Anterior cingulate cortex (tissue), 58 donors: ENCODE results near the gene RABAC1.
"Not testable (repeated sequence)": the region's sequence is repeated elsewhere in the genome, so short reads cannot be mapped to it uniquely, and the experiment has no call there.

Experiments
- DNase-seq, 58 donors: peaks; one replicate each; lab custom pipeline; 2025; lab: John Stamatoyannopoulos, UW

The RABAC1 gene

DNA sequence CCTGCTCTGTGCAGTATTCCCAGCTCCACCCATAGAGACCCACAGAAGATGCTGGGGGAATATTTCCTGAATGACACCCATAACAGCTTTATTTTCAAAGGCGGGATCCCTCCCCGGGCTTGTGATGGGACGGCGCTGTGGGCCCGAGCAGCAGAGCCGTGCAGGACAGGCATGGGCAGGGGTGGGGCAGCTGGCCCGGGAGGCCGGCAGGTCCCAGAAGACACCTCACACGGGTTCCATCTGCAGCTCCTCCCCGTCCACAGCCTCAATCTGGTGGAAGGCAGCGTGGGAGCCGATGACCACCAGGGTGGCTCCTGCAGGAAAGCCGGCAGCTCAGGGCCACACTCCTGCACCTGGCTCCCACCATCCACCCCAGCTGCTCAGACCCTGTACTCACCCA, 2.5 kb downstream of the RABAC1 start:
- no peak for DNase-seq

DNA sequence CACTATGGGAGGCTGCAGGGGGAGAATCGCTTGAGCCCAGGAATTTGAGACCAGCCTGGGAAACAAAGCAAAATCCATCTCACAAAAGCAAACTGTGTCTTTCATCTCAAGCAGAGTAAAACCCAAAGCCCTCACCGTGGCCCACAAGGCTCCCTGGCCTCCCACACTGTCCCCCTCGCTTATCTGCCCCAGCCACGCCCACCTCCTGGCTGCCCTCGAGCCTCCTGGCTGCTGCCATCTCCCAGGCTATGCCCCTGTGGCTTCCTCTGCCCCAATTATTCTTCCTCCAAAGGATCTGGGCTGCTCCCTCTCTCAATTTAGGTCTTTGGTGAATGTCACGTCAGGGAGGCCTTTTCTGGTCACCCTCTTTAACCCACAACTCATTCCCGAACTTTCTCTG, 3.6 kb downstream of the RABAC1 start:
- DNase-seq: no peak

DNA sequence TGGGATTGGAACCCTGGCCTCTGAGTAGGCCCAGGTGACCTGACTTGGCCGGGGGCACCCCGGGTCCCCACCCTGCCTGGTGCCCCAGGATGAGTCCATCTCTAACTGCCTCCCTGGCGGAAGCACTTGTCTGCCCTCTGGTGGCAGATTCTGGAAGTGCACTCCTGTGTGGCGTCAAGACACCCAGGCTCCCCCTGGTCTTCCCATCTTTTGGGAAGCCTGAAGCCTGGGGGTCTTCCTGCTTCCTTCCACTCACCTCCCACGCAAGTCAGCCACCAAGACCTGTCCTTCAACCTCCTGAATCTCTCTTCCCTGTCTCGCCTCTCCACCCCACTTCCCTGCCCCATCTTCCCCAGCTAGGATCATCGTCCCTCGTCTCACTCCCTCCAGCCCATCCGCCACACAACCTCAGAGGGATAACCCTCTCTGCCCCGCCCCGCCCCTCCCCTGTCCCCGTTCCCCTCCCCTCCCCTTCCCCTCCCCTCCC, 7.4 kb downstream of the RABAC1 start:
- DNase-seq: peak in 53 of 58 donors; percentile 1 to 85 (median 50)

DNA sequence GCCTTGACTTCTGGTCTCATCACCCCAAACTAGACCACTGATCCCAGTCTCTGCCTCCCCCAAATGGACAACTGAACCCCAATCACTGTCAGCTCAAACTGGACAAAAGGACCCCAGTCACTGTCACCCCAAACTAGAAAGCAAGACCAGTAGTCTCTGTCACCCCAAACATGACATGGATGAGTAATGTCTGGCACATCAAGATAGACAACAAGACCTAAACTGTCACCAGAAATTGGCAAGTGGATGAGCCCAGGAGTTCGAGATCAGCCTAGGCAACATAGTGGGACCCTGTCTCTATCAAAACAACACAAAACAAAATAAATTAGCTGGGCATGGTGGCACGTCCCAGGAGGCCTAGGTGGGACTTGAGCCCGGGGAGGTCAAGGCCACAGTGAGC, 12.0 kb downstream of the RABAC1 start:
- DNase-seq: no peak

DNA sequence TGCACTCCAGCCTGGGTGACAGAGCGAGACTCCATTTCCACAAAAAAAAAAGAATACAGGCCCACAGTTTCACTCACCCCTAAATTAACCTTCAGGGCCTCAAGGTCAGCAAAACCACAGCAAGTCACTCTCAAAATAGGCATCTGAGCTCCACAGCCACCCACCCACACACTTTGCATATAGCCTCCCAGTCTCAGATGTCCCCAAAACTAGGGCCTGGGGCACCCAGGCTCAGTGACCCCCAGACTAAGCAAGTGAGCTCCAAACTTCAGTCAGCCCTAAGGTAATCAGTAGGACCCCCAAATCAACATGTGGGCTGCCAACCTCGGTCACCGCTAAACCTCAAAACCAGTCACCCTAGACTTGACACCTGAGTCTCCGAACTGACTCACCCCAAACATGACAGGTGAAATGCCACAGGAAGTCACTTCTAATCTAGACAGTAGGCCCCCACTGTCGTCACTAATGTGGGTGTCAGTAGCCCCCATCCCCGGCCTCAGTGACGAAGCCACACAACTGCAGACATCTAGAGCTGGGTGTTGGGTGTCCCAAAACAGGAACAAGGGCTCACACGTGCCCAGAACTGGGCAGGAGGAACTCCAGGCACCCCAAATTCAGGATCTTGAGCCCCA, 13.9 kb downstream of the RABAC1 start:
- peak in 1 of 58 donors; percentile 11 for DNase-seq

DNA sequence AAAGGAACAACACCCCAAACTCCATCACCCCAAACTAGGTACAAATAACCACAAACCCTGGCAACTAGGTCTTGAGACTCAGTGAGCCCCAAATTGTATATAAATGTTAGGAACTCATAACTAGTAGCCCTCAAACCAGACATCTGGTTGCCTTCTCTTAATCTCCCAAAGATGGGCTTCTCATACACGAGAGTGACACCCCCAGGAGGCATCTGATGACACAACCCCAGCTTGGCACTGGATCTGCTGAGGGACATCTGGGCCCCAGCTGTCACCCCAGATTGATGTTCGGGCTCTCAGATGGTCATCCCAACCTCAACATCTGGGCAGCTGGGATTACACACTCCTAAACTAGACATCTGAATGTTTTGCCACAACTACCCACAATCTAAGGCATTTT, 14.8 kb downstream of the RABAC1 start:
- no peak for DNase-seq

DNA sequence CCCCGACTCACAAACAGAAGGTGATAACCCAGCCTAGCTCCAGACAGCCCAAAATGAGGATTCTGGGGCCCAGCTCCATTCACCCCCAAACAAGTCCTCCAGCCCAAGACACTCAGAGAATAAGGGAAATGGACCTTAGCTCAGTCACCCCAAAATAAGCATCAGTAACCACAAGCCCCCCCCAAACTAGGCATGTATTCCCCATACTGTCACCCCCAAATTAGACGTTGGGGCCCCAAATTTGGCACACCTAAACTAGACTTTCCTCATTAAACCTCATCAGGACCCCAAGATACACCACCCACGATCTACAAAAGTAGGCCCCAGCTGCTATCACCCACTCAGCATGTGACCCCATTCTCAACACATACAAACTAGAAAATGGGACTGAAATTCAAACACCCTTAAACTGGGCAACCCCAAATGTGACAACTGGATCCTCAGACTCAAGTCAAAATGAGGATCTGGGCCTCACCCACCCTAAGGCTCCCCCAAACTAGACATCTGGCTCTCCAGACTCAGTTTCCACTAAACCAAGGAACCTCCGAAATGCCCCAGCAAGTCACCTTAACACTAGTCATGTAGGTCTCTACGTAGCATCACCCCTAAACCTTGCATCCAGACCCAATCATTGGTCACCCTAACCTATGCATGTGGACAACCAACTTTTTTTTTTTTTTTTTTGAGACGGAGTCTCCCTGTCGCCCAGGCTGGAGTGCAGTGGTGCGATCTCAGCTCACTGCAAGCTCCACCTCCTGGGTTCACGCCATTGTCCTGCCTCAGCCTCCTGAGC, 17.5 kb downstream of the RABAC1 start:
- no peak for DNase-seq

DNA sequence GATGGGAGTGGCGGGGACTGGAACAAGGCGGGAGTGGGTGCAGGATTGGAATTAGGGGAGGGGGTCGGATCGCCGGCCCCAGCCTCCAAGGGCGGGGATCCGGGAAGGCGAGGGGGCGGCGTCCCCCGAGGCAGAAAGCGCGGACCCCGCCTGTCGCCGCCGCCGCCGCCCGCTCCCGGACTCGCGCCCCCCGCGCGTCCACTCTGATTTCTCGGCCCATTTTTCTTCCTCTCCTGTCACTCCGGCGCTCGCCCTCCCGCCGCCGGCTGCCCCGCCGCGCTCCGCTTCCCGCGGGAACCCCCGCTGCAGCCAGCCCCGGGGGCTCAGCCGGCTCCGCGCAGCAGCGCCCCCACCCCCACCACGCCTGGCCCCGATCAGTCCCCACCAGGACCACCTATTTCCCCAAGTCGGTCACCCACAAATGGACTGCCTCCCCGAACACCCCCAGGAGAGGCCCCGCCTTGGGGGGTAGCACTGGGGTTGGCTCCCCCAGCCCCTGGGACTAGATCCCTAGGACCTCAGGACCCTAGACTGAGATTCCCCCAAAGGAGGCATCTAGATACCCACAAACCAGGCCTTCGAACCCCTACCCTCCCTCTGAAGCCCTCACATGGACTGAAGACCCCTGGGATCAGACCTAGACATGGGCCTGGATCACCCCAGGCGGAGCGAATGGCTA, 18.3 kb downstream of the RABAC1 start:
- no peak for DNase-seq

DNA sequence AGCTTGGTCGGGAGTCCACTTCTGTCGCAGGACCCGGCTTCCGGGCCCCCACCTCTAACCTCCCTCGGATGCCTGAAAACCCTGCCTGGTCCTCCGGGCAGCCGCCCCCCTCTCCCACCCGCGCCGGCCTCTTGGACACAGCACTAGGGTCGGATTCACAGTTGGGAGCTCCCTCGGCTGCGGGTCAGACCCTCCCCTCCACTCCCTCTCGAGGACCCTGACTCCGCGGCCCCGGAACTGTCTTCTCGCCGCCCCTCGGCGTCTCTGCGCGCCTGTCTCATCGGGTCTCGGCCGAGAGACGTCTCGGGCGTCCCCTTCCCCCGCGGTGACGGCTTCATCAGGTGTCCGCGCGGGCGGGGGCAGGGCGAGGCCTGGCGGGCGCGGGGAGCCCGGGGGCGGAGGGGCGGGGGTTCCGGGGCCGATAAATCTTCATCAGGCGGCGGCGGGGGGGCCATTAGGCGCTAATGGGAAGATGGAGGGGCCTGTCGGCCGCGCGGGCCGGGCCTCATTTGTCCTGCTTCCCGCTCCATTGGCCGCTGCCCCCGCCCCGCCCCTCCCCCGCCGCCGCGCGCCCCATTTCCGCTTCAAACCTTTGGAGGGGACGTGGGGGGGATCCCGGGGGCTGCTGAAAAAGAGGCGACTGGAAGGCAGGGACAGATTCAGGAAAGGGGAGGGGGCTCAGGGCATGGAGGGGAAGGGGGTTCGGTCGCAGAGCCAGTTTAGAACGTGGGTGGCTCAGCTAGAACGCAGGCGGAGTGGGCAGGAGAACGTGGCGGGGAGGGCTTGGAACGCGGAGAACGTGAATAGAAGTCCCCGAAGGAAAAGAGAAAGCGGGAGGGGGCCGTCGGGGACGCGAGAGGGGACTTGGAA, 19.0 kb downstream of the RABAC1 start:
- peak in 2 of 58 donors; percentile 2 to 47 for DNase-seq

DNA sequence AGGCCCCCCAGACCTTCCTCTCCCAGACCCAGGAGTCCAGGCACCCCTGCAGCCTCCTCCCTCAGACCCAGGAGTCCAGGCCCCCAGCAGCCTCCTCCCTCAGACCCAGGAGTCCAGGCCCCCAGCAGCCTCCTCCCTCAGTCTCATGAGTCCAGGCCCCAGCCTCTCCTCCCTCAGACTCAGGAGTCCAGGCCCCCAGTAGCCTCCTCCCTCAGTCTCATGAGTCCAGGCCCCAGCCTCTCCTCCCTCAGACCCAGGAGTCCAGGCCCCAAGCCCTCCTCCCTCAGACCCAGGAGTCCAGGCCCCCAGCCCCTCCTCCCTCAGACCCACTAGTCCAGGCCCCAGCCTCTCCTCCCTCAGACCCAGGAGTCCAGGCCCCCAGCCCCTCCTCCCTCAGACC, 19.9 kb downstream of the RABAC1 start:
- not testable (repeated sequence) for DNase-seq

DNA sequence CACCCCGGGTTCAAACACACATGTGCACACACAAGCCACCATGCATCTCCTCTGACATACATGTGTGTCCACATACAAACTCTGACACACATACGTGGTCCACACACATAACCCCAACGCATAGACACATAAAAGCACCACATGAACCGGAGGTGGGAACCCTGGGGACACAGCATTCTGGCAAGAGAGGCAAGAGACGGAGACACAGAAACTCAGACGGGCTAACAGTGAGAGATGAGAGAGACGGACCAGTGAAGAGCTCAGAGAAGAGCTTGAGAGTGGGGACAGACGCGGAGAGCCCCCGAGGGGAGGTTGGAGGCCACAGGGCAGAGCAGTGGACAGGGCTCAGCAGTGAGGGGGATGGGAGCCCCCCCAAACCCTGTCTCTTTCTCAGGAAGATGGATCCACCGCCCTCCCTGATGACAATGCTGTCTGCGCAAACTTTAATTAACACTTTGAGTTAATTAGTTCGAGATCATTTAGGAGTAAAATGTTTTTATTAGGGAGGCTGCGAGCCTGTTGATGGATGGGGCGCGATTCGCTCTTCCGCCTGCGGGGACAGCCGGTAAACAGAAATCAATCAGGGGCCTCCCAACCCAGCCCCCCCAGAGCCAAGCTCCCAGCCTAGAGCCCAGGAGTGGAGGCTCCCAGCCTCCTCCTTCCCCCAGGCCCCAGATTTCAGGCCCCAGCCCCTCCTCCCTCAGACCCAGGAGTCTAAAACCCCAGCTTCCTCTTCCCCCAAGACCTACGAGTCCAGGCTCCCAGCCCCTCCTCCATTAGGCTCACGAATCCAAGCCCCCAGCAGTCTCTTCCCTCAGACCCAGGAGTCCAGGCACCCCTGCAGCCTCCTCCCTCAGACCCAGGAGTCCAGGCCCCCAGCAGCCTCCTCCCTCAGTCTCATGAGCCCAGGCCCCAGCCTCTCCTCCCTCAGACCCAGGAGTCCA, 21.3 kb downstream of the RABAC1 start:
- no peak for DNase-seq

DNA sequence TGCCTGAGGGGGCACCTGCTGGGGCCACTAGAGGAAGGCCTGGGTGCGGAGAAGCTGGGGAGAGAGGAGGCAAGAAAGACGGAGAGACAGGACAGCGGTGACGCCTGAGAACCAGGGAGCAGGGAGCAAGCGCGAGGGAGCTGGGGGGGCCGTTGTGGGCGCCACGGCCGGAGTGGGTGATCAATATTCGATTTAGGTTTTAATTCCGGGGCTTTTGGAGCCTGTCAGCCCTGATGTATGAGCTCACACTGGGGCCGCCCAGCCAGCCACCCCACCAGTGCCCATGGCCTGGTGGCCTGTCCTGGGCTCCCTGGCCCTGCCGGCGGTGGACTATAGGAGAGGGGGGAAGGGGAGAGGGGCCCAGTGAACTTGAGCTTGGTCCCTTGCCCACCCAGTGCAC, 22.2 kb downstream of the RABAC1 start:
- DNase-seq: no peak

DNA sequence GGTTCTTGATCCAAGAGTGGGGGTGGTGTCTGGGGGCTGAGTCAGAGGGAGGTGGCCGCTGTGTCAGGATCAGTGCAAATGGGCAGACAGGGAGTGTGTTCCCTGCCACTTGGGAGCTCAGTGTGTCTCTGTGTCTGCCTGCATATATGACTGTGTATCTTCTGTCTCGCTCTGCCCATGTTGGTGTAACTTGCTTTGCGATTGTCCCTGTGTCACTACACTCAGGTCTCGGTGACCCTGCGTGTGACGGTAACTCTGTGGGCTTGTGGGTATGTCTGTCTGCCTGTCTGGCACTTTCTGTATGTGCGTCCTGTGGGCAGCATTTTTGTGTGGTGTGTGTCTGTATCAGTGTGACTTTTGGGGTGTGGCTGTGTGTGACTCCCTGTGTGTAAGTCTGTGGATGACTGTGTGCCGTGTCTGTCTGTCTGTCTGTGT, 22.7 kb downstream of the RABAC1 start:
- DNase-seq: no peak

DNA sequence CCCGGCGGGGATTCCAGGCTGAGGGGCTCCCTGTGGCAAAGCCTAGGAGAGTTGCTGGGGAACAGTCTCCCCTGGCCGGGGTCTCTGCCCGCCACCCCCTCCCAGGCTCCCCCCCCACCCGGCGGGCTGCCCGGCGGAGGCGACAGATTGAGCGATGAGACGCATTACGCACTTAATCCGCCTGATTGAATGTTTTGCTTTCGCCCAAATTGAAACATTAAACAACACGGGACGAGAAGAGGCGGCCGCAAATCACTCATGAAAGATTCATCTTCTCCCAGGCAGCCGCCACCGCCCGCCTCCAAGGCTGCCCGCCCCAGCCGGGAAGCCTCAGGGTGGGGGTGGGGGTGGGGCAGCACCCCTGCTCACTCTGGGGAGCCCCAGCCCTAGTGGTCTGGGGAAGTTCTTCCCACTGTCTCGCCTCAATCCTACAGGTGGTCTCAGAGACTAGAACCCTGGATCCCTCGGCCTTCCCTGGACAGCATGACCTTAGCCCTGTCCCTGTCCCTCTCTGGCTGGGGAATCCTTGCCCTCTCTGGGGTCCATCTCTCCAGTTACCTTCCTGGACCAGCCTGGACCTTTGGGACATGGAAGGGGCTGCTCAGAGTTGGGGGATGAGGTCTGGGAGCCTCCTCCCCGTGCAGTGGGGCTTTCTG, 23.2 kb downstream of the RABAC1 start:
- DNase-seq: no peak

DNA sequence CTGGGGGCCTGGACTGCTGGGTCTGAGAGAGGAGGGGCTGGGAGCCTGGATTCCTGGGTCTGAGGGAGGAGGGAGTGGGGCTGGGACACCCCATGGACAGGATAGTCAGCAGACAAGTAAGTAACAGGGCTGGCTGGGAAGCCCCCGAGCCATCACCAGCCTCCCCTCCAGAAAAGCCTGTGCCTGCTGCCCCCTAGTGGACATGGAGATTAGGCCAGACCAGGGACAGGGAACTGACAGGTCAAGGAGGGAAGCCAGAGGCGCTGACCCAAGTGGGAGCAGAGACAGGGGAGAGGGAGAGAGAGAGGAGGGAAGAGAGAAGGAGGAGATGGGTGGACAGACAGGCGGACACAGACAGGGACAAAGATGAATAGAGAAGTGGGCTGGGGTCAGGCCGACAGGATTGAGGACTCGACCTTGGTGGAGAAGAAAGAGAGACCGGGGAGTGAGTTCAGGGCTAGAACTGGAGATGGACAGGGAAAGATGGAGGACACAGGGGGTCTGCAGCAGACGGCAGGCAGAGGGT, 24.2 kb downstream of the RABAC1 start:
- peak in 43 of 58 donors; percentile 2 to 65 (median 19) for DNase-seq

DNA sequence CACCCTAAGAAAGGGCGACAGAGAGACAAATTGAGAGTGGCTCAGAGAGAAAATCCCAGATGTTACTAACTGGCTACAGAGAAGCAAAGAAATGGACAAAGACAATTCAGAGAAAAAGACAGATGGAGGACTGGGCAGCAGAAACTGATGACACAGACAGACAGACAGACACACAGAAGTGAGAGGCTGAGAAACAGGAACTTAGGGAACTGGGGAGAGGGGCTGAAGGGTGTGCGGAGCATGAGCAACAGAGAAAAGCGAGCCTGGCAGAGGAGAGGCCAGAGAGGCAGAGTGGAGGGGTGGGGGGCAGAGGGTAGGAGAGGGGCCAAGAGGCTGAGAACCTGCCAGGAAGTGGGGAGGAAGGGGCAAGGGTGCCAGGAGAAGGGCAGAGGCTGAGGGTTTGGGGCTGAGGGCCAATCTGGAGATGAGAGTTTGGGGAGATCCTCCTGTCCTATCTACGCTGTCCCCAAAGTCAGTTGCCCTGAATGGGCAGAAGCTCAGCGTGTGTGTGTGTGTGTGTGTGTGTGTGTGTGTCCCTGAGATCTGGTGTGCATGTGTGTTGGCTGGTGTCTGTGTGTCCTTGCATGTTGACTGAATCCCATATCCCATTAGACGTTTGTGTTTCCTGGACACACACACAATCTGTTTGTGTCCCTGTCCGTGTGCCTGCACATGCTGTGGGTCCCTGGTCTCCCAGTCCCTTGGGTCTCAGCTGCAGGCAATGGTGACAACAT, 25.3 kb downstream of the RABAC1 start:
- no peak for DNase-seq

DNA sequence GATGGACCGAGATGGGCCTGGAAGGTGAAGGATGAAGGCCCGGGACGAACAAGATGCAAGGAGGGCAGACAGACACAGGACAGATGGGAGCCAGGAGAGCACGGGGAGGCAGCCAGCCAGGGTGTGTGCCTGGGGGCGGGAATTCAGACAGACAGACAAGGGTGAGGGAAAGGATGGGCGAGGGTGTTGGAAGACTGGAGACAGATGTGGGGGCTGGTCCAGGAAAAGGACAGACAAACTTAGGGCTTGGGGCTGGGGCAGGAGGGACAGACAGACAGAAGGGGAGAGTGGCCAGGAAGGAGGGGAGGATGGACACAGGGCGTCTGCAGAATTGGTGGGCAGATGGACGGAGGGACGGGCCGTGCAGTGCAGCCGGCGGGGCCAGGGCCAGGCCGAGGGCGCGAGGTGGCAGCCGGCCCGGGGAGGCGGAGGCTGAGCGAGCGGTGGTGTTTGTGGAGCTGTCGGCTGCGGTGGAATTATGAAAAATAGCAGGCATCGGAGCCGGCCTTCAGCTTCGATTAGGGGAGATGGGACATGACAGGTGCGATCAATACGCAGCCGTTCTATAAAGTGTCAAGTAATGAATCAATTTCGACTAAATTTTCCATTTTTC, 26.3 kb downstream of the RABAC1 start:
- DNase-seq: no peak
